A549 (cell line): ENCODE measurements around the gene PCDHGA12.
"Not testable (repeated sequence)": the region's sequence is repeated elsewhere in the genome, so short reads cannot be mapped to it uniquely, and the experiment has no call there.

ENCODE experiments used
- CHD2 ChIP-seq: fragments of 150-350 bp; IDR thresholded peaks from 2 replicates; pipeline ENCODE4 v1.6.1; 2014; ENCODE audit warnings: low read length; ENCODE audit not compliant: partially characterized antibody
- CHD4 ChIP-seq: fragments of 200-600 bp; sonication (generic); IDR thresholded peaks from 2 replicates; pipeline ENCODE4 v1.6.1; 2016; ENCODE audit warnings: antibody characterized with exemption, mild to moderate bottlenecking, borderline replicate concordance
- EP300 ChIP-seq, 2 experiments: fragments of >200 bp; sonication (Bioruptor Twin); formaldehyde crosslinking; IDR thresholded peaks; 2 replicates in 1 of 2; 3 replicates in 1 of 2; pipeline ENCODE4 v1.6.1; 2016 to 2017
- JUN ChIP-seq, 2 experiments: fragments of >200 bp; sonication (Bioruptor Twin); formaldehyde crosslinking; IDR thresholded peaks; 2 replicates in 1 of 2; 3 replicates in 1 of 2; pipeline ENCODE4 v1.6.1; 2016 to 2017
- POLR2A ChIP-seq: IDR thresholded peaks from 2 replicates; pipeline ENCODE4 v1.6.1; 2012; ENCODE audit warnings: mild to moderate bottlenecking, low read length
- RAD21 ChIP-seq, 2 experiments: fragments of >200 bp in 1 of 2; sonication (Bioruptor Twin) in 1 of 2; formaldehyde crosslinking in 1 of 2; IDR thresholded peaks in 1 of 2; conservative IDR thresholded peaks in 1 of 2; 2 replicates in 1 of 2; 3 replicates in 1 of 2; pipeline ENCODE4 v1.6.1; 2012 to 2018; ENCODE audit warnings: inconsistent platforms in 1 of 2
- RFX5 ChIP-seq: fragments of 450-650 bp; IDR thresholded peaks from 2 replicates; pipeline ENCODE4 v1.7.1; 2014; ENCODE audit warnings: antibody characterized with exemption, mild to moderate bottlenecking, moderate library complexity
- SMC3 ChIP-seq: fragments of >200 bp; sonication (Bioruptor Twin); formaldehyde crosslinking; IDR thresholded peaks from 3 replicates; pipeline ENCODE4 v1.6.1; 2018; ENCODE audit warnings: inconsistent platforms
- SREBF2 ChIP-seq: fragments of 450-650 bp; IDR thresholded peaks from 2 replicates; pipeline ENCODE4 v1.6.1; 2014; ENCODE audit warnings: mild to moderate bottlenecking, moderate library complexity
- TF ChIP-seq, protein P1 (sequence below): fragments of >200 bp; sonication (Bioruptor Twin); formaldehyde crosslinking; IDR thresholded peaks from 3 replicates; pipeline ENCODE4 v1.5.1; 2016
- TF ChIP-seq, protein P2 (sequence below): fragments of 250-450 bp; sonication (Bioruptor Pico); IDR thresholded peaks from 2 replicates; pipeline ENCODE4 v1.5.0; 2021; ENCODE audit warnings: mild to moderate bottlenecking, moderate library complexity, borderline replicate concordance
- TF ChIP-seq, protein P3 (sequence below): fragments of 150-350 bp; IDR thresholded peaks from 2 replicates; pipeline ENCODE4 v1.6.1; 2014; ENCODE audit warnings: low read depth, mild to moderate bottlenecking, low read length
- TF ChIP-seq, protein P4 (sequence below): IDR thresholded peaks from 2 replicates; pipeline ENCODE4 v1.6.1; 2012

DNA sequence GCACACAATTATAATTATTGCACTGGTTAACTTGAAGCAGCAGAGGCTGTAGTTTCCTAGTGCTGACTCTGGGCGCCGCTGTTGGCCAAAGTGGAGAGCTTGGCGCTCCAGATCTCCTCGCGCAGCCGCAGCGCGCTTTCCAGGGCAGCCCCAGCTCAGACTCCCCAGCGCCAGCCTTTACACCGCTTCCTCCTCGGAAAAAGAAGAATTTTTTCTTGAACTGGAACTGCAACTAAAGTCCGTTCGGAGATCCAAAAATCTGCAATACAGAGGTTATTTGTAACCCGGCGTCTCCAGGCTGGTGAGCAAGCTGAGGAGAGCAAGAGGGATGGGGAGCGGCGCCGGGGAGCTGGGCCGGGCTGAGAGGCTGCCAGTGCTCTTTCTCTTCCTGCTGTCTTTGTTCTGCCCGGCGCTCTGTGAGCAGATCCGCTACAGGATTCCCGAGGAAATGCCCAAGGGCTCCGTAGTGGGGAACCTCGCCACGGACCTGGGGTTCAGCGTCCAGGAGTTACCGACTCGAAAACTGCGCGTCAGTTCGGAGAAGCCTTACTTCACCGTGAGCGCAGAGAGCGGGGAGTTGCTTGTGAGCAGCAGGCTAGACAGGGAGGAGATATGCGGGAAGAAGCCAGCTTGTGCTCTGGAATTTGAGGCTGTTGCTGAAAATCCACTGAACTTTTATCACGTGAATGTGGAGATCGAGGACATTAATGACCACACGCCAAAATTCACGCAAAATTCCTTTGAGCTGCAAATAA, 42.6 kb upstream of the PCDHGA12 start, which contains the start of gene PCDHGB4:
- TF ChIP-seq, protein P1, sequence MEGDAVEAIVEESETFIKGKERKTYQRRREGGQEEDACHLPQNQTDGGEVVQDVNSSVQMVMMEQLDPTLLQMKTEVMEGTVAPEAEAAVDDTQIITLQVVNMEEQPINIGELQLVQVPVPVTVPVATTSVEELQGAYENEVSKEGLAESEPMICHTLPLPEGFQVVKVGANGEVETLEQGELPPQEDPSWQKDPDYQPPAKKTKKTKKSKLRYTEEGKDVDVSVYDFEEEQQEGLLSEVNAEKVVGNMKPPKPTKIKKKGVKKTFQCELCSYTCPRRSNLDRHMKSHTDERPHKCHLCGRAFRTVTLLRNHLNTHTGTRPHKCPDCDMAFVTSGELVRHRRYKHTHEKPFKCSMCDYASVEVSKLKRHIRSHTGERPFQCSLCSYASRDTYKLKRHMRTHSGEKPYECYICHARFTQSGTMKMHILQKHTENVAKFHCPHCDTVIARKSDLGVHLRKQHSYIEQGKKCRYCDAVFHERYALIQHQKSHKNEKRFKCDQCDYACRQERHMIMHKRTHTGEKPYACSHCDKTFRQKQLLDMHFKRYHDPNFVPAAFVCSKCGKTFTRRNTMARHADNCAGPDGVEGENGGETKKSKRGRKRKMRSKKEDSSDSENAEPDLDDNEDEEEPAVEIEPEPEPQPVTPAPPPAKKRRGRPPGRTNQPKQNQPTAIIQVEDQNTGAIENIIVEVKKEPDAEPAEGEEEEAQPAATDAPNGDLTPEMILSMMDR = peak; percentile 13; the same call in 1 of the 3 replicates
- TF ChIP-seq, protein P2, sequence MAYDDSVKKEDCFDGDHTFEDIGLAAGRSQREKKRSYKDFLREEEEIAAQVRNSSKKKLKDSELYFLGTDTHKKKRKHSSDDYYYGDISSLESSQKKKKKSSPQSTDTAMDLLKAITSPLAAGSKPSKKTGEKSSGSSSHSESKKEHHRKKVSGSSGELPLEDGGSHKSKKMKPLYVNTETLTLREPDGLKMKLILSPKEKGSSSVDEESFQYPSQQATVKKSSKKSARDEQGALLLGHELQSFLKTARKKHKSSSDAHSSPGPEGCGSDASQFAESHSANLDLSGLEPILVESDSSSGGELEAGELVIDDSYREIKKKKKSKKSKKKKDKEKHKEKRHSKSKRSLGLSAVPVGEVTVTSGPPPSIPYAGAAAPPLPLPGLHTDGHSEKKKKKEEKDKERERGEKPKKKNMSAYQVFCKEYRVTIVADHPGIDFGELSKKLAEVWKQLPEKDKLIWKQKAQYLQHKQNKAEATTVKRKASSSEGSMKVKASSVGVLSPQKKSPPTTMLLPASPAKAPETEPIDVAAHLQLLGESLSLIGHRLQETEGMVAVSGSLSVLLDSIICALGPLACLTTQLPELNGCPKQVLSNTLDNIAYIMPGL (CRISPR knock-in tag) = not testable (repeated sequence)
- TF ChIP-seq RFX5; POLR2A; SREBF2; CHD2; SMC3; JUN (IDR thresholded peaks at IDR 0.05); CHD4; EP300 (IDR thresholded peaks at IDR 0.05): not testable (repeated sequence)
- TF ChIP-seq, protein P3, sequence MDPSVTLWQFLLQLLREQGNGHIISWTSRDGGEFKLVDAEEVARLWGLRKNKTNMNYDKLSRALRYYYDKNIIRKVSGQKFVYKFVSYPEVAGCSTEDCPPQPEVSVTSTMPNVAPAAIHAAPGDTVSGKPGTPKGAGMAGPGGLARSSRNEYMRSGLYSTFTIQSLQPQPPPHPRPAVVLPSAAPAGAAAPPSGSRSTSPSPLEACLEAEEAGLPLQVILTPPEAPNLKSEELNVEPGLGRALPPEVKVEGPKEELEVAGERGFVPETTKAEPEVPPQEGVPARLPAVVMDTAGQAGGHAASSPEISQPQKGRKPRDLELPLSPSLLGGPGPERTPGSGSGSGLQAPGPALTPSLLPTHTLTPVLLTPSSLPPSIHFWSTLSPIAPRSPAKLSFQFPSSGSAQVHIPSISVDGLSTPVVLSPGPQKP = not testable (repeated sequence)
- TF ChIP-seq RAD21 (conservative IDR thresholded peaks at IDR 0.05 in 1 of 2, IDR thresholded peaks at IDR 0.05 in 1 of 2) = peak; percentile 26 to 31; a peak in 2 of 5 replicates
- TF ChIP-seq, protein P4, sequence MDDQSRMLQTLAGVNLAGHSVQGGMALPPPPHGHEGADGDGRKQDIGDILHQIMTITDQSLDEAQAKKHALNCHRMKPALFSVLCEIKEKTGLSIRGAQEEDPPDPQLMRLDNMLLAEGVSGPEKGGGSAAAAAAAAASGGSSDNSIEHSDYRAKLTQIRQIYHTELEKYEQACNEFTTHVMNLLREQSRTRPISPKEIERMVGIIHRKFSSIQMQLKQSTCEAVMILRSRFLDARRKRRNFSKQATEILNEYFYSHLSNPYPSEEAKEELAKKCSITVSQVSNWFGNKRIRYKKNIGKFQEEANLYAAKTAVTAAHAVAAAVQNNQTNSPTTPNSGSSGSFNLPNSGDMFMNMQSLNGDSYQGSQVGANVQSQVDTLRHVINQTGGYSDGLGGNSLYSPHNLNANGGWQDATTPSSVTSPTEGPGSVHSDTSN = not testable (repeated sequence)
